ENCODE data around the gene TMPRSS7. TPM values are rescaled to one million over a fixed set of nuclear protein-coding genes. Genes with fewer than 3 reads are reported as not detected.

The TMPRSS7 gene
- total and polyA plus RNA-seq, 2 of the 8 experiments (the other 6 are each of a cell fraction or from before 2014, with no cell fraction given): not detected

DNA sequence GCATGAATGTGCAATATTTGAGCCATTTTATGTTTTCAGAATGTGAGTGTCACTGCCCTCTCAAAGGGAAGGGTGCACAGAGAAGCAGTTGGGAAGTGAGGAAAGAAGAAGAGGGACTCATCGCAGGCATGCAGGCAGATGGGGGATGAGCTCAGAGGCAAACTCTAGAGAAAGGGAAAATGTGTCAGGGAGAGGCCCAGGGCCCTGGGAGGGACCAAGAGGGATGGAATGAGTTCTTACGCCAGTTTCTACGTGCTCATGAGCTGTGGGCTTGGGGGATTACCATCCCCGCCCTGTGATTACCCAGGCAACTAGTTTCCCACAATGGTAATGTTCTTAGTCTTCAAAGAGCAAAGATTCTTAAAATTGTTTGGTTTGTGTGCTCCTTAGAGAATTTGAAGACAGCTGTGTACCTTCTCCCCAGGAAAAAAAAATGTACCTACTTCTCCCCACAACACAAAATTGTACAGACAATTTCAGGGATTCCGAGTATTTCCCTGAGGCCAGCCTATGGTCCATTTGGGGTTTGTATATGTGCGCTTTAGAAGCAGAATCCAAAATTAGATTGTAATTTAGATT, 80.7 kb downstream of the TMPRSS7 start:
- no peak overlapping the region for H2AFZ ChIP-seq (ENCODE audit: low read length)
- TF ChIP-seq GTF2F1 (IDR thresholded peaks at IDR 0.05; ENCODE audit: borderline replicate concordance, low read depth, low read length) (no peak), NANOG (IDR thresholded peaks at IDR 0.05; ENCODE audit: insufficient read depth, low read depth, low read length, poor library complexity, severe bottlenecking) (no peak), RBBP5 (IDR thresholded peaks at IDR 0.05; ENCODE audit: borderline replicate concordance, low read depth, low read length) (no peak), EZH2 (IDR thresholded peaks at IDR 0.05; ENCODE audit: low read depth, low read length, severe bottlenecking) (no peak), CHD1 (IDR thresholded peaks at IDR 0.05; ENCODE audit: low read depth, low read length) (no peak), TBP (IDR thresholded peaks at IDR 0.05; ENCODE audit: low read depth, low read length) (no peak), NRF1 (IDR thresholded peaks at IDR 0.05; ENCODE audit: low read depth, low read length) (no peak), POLR2AphosphoS5 (IDR thresholded peaks at IDR 0.05; ENCODE audit: low read depth, low read length) (no peak), RAD21 (IDR thresholded peaks at IDR 0.05 in 1 of 2, conservative IDR thresholded peaks at IDR 0.05 in 1 of 2; ENCODE audit: low read depth in 2 of 2, low read length in 2 of 2) (no peak), JUN (IDR thresholded peaks at IDR 0.05; ENCODE audit: low read depth, low read length) (no peak), KDM1A (IDR thresholded peaks at IDR 0.05; ENCODE audit: borderline replicate concordance, low read length) (no peak), SIRT6 (IDR thresholded peaks at IDR 0.05; ENCODE audit: low read length) (no peak), SIX5 (IDR thresholded peaks at IDR 0.05; ENCODE audit: low read depth, low read length) (no peak), CREB1 (IDR thresholded peaks at IDR 0.05) (no peak), JUND (IDR thresholded peaks at IDR 0.05; ENCODE audit: low read length) (no peak)

More for the DNA sequence above, 80.7 kb downstream of the TMPRSS7 start:
- Histone ChIP-seq H3K18ac (ENCODE audit: extremely low read depth, low read length) (no peak overlapping the region), H3K4me2 (ENCODE audit: insufficient read depth in 1 of 2, low read depth in 2 of 2, low read length in 2 of 2) (no peak overlapping the region), H3K4me1 (replicated peaks in 1 of 4; ENCODE audit: control insufficient read depth in 3 of 4, insufficient read depth in 4 of 4, low read length in 3 of 4) (peaks cover 0 to 4% (median 2%) of the 10 kb centered on the region in 4 experiments; a peak in 2 of 7 replicates), H3K79me1 (ENCODE audit: low read depth, low read length) (no peaks in the 10 kb centered on the region), H3K14ac (ENCODE audit: insufficient read length) (no peak overlapping the region), H4K20me1 (replicated peaks in 1 of 2; ENCODE audit: control insufficient read depth in 1 of 2, insufficient read depth in 2 of 2, low read length in 2 of 2) (no peaks in the 10 kb centered on the region), H2AK5ac (ENCODE audit: low read depth, low read length) (no peak overlapping the region), H3K27ac (ENCODE audit: low read depth, low read length) (no peak overlapping the region), H4K8ac (ENCODE audit: extremely low read depth, insufficient read depth, low read length) (no peak overlapping the region), H2BK12ac (ENCODE audit: low read depth, low read length) (no peak overlapping the region), H2BK15ac (ENCODE audit: low read length) (no peak overlapping the region), H3K23me2 (ENCODE audit: low read depth, low read length) (no peaks in the 10 kb centered on the region), H3K23ac (ENCODE audit: insufficient read length) (no peak overlapping the region), H3K4ac (replicated peaks; ENCODE audit: insufficient read length, low read depth, low read length) (no peak overlapping the region), H3K27me3 (replicated peaks in 1 of 4; ENCODE audit: control insufficient read depth in 3 of 4, extremely low read depth in 1 of 4, insufficient read depth in 3 of 4, low read length in 3 of 4) (no peaks in the 10 kb centered on the region), H3K56ac (replicated peaks; ENCODE audit: insufficient read length, low read depth, low read length) (no peak overlapping the region), H3K36me3 (ENCODE audit: control insufficient read depth in 2 of 4, insufficient read depth in 4 of 4, low read length in 3 of 4) (peaks cover 0 to 8% (median 3%) of the 10 kb centered on the region in 4 experiments; a peak in 6 of 8 replicates), H2BK120ac (replicated peaks; ENCODE audit: low read depth, low read length) (no peak overlapping the region), H2BK20ac (ENCODE audit: low read length) (no peak overlapping the region), H4K5ac (ENCODE audit: insufficient read length, low read depth, low read length) (no peak overlapping the region), H3K9ac (replicated peaks in 1 of 4; ENCODE audit: extremely low read depth in 1 of 4, low read depth in 3 of 4, low read length in 3 of 4) (no peak overlapping the region), H3K9me3 (ENCODE audit: insufficient read depth in 2 of 2, low read depth in 1 of 2, low read length in 1 of 2) (no peaks in the 10 kb centered on the region), H3K79me2 (ENCODE audit: control insufficient read depth in 1 of 2, insufficient read depth in 2 of 2, low read length in 2 of 2) (no peaks in the 10 kb centered on the region), H2BK5ac (ENCODE audit: low read depth, low read length) (no peak overlapping the region), H4K91ac (replicated peaks; ENCODE audit: insufficient read length, low read length) (no peak overlapping the region), H3K4me3 (ENCODE audit: extremely low read depth in 1 of 4, insufficient read depth in 2 of 4, low read depth in 3 of 4, low read length in 4 of 4) (no peak overlapping the region)
- DNase-seq (ENCODE audit: low read depth in 1 of 2, low spot score in 2 of 2) (no peak), FAIRE-seq (no peak)
- 83% methylated on average over 6 of the region's 6 CpGs; no CpG with 5 or more reads in 1 of the 2 experiments for WGBS, 2 experiments (ENCODE audit: extremely low coverage in 1 of 2, insufficient coverage in 1 of 2, insufficient read length in 1 of 2, insufficient replicate concordance in 2 of 2, low coverage in 1 of 2, low lambda C conversion rate in 2 of 2, missing lambda C conversion rate in 1 of 2)
- CTCF ChIA-PET (ENCODE audit: partially characterized antibody): interaction anchor here (1.3 to 1.4 kb wide), 2 partner anchors 9 to 10 kb away, joined by 3 to 8 read pairs; no protein-coding TSS in a partner anchor
- POLR2A ChIA-PET (ENCODE audit: partially characterized antibody): no interaction called here
